Hepatocyte (in vitro differentiated cells): ENCODE measurements around the gene TRIP10. TPM values are rescaled to one million over a fixed set of nuclear protein-coding genes. Genes with fewer than 3 reads are reported as not detected.
"Not testable (repeated sequence)": the region's sequence is repeated elsewhere in the genome, so short reads cannot be mapped to it uniquely, and the experiment has no call there.

Experiments
- DNase-seq: peaks from one replicate; pipeline ENCODE4 v3.0.0-alpha.2; 2016; ENCODE audit warnings: low spot score
- H2AFZ ChIP-seq: fragments of 200-600 bp; sonication (generic); 2 replicates; pipeline ENCODE4 v1.6.0; 2016; ENCODE audit warnings: antibody characterized with exemption, mild to moderate bottlenecking
- H3K27ac ChIP-seq: fragments of 200-600 bp; sonication (generic); 2 replicates; pipeline ENCODE4 v1.5.1; 2016; ENCODE audit warnings: mild to moderate bottlenecking
- H3K27me3 ChIP-seq: fragments of 200-600 bp; sonication (generic); 2 replicates; pipeline ENCODE4 v1.6.1; 2016
- H3K36me3 ChIP-seq: fragments of 200-600 bp; sonication (generic); replicated peaks from 2 replicates; pipeline ENCODE4 v1.5.1; 2016; ENCODE audit warnings: low read depth; ENCODE audit not compliant: insufficient read depth
- H3K4me1 ChIP-seq: fragments of 200-600 bp; sonication (generic); 2 replicates; pipeline ENCODE4 v1.5.1; 2016; ENCODE audit warnings: mild to moderate bottlenecking, moderate library complexity; ENCODE audit not compliant: insufficient read depth
- H3K4me2 ChIP-seq: fragments of 200-600 bp; sonication (generic); 2 replicates; pipeline ENCODE4 v1.6.0; 2016
- H3K4me3 ChIP-seq: fragments of 200-600 bp; sonication (generic); 2 replicates; pipeline ENCODE4 v1.5.1; 2016; ENCODE audit warnings: mild to moderate bottlenecking
- H3K79me2 ChIP-seq: fragments of 200-600 bp; sonication (generic); 2 replicates; pipeline ENCODE4 v1.6.0; 2017; ENCODE audit warnings: mild to moderate bottlenecking
- H3K9me2 ChIP-seq: fragments of 200-600 bp; sonication (generic); replicated peaks from 2 replicates; pipeline ENCODE4 v1.6.0; 2017; ENCODE audit warnings: mild to moderate bottlenecking; ENCODE audit not compliant: insufficient read depth
- H3K9me3 ChIP-seq: fragments of 200-600 bp; sonication (generic); 2 replicates; pipeline ENCODE4 v1.5.1; 2016; ENCODE audit warnings: low read depth, mild to moderate bottlenecking
- H4K20me1 ChIP-seq: fragments of 200-600 bp; sonication (generic); 2 replicates; pipeline ENCODE4 v1.6.0; 2016; ENCODE audit warnings: mild to moderate bottlenecking; ENCODE audit not compliant: insufficient read depth, poor library complexity, severe bottlenecking
- EZH2 ChIP-seq: fragments of 200-600 bp; sonication (generic); IDR thresholded peaks from 2 replicates; pipeline ENCODE4 v1.6.1; 2016; ENCODE audit warnings: antibody characterized with exemption, mild to moderate bottlenecking, borderline replicate concordance
- EZH2phosphoT487 ChIP-seq: fragments of 200-600 bp; sonication (generic); IDR thresholded peaks from one replicate; pipeline ENCODE4 v1.6.1; 2018; ENCODE audit warnings: antibody characterized with exemption, mild to moderate bottlenecking, low read depth, moderate library complexity; ENCODE audit not compliant: unreplicated experiment, severe bottlenecking
- WGBS: methylation state at CpG from one replicate; pipeline ENCODE4 v1.1.6; 2016; ENCODE audit warnings: low lambda C conversion rate; ENCODE audit errors: missing lambda C conversion rate; 5-methylcytosine and 5-hydroxymethylcytosine counted together
- polyA plus RNA-seq: library from polyadenylated mRNA; unstranded; fragments of >200 nt; fragmentation: Nextera tagmentation; extraction: Ambion mirVana; gene quantifications from 2 replicates; pipeline ENCODE4 v1.2.1, GENCODE V29; 2016
- total RNA-seq: library from RNA; depleted of rRNA; stranded (reverse); fragments of >200 nt; gene quantifications from 2 replicates; pipeline ENCODE4 v1.2.3, GENCODE V29; 2014
- TF ChIP-seq, protein P1 (sequence below): fragments of 200-600 bp; sonication (generic); IDR thresholded peaks from 2 replicates; pipeline ENCODE4 v1.5.1; 2016; ENCODE audit warnings: antibody characterized with exemption, mild to moderate bottlenecking; ENCODE audit not compliant: poor library complexity

TRIP10 gene
- total and polyA plus RNA-seq, 2 experiments from 2014 or later = 48.8 to 79.5 TPM

DNA sequence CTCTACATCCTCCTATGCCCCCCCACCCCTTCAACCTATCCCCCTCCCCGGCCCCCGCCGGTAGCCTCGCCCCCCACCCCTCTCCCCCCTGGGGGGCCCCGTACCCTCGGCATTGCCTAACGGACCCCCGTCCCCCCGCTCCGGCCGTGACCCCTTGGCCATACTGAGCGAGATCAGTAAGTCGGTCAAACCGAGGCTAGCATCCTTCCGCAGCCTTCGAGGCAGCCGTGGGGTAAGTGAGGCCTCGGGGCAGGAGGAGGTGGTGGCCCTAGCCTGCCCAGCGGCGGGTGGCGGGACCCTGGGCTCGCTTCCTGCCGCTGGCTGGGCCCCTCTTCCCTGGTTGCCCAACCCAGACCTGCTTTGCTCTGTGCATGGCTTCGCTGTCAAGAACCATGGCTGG is 6.5 kb downstream of the TRIP10 start:
- WGBS = 96% methylated on average over 14 of the region's 24 CpGs
- H4K20me1 ChIP-seq = peaks cover 5% of the 10 kb centered on the region
- H2AFZ ChIP-seq = no peak overlapping the region
- no peaks in the 10 kb centered on the region for H3K9me2 ChIP-seq
- no peaks in the 10 kb centered on the region for H3K27me3 ChIP-seq
- TF ChIP-seq, protein P1, sequence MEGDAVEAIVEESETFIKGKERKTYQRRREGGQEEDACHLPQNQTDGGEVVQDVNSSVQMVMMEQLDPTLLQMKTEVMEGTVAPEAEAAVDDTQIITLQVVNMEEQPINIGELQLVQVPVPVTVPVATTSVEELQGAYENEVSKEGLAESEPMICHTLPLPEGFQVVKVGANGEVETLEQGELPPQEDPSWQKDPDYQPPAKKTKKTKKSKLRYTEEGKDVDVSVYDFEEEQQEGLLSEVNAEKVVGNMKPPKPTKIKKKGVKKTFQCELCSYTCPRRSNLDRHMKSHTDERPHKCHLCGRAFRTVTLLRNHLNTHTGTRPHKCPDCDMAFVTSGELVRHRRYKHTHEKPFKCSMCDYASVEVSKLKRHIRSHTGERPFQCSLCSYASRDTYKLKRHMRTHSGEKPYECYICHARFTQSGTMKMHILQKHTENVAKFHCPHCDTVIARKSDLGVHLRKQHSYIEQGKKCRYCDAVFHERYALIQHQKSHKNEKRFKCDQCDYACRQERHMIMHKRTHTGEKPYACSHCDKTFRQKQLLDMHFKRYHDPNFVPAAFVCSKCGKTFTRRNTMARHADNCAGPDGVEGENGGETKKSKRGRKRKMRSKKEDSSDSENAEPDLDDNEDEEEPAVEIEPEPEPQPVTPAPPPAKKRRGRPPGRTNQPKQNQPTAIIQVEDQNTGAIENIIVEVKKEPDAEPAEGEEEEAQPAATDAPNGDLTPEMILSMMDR = no peak
- TF ChIP-seq EZH2phosphoT487 (no peak), EZH2 (no peak)
- H3K4me2 ChIP-seq = no peak overlapping the region
- H3K27ac ChIP-seq = no peak overlapping the region
- no peak overlapping the region for H3K4me3 ChIP-seq
- DNase-seq = no peak
- peaks cover 36% of the 10 kb centered on the region for H3K79me2 ChIP-seq
- no peaks in the 10 kb centered on the region for H3K9me3 ChIP-seq
- peaks cover 31% of the 10 kb centered on the region for H3K4me1 ChIP-seq
- H3K36me3 ChIP-seq = no peaks in the 10 kb centered on the region

DNA sequence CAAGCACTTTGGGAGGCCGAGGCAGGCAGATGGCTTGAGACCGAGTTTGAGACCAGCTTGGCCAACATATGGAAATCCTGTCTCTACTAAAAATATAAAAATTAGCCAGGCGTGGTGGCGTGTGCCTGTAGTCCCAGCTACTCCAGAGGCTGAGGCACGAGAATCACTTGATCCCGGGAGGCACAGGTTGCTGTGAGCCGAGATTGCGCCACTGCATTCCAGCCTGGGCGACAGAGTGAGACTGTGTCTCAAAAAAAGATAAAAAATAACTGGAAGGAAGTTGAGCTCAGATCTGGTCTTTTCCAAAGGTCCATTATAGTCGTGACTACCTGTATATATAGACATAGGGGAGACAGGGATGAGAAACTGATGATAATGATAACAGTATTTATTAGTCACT is 9.1 kb downstream of the TRIP10 start:
- H4K20me1 ChIP-seq, H3K4me3 ChIP-seq, H3K27me3 ChIP-seq, H3K9me2 ChIP-seq, H3K4me2 ChIP-seq, H2AFZ ChIP-seq, H3K9me3 ChIP-seq, DNase-seq, H3K36me3 ChIP-seq: not testable (repeated sequence)
- Histone ChIP-seq H3K79me2 (peaks cover 21% of the 10 kb centered on the region), H3K27ac (peak overlapping the region; percentile 24), H3K4me1 (peaks cover 27% of the 10 kb centered on the region)
- 76% methylated on average over 10 of the region's 10 CpGs for WGBS

DNA sequence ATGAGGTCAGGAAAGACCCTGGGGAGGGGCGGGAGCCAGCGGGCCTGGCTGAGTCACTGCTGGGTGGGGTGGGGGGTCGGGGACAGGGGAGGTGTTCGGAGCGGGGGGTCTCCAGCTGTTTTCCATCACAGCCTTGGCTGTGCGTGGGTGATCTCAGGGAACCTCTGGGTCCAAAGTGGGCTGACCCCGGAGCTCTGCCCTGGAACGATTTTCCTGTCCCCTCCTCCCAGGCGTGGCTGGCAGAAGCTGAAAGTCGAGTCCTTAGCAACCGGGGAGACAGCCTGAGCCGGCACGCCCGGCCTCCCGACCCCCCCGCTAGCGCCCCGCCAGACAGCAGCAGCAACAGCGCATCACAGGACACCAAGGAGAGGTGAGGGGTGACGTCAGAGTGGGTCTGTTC is 10.6 kb downstream of the TRIP10 start:
- peaks cover 21% of the 10 kb centered on the region for H3K79me2 ChIP-seq
- H3K9me3 ChIP-seq = no peaks in the 10 kb centered on the region
- no peaks in the 10 kb centered on the region for H3K27me3 ChIP-seq
- no peak for DNase-seq
- 82% methylated on average over 11 of the region's 20 CpGs for WGBS
- peak overlapping the region; percentile 16 for H3K27ac ChIP-seq
- TF ChIP-seq EZH2phosphoT487 (no peak), EZH2 (no peak)
- TF ChIP-seq, protein P1 = no peak
- no peaks in the 10 kb centered on the region for H4K20me1 ChIP-seq
- peaks cover 13% of the 10 kb centered on the region for H3K4me1 ChIP-seq
- no peak overlapping the region for H3K4me2 ChIP-seq
- H3K9me2 ChIP-seq = no peaks in the 10 kb centered on the region
- H3K4me3 ChIP-seq = no peak overlapping the region
- no peak overlapping the region for H2AFZ ChIP-seq
- no peaks in the 10 kb centered on the region for H3K36me3 ChIP-seq

DNA sequence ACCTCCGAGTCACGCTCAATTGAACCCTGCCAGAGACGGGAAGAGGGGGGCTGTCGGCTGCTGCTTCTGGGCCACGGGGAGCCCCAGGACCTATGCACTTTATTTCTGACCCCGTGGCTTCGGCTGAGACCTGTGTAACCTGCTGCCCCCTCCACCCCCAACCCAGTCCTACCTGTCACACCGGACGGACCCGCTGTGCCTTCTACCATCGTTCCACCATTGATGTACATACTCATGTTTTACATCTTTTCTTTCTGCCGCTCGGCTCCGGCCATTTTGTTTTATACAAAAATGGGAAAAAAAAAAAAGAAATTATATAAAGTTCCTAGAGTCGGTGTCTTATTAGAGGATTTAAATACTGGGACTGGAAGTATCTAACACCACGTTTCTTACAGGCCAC is 11.7 kb downstream of the TRIP10 start:
- DNase-seq = no peak
- peaks cover 11% of the 10 kb centered on the region for H3K79me2 ChIP-seq
- H3K9me3 ChIP-seq = no peaks in the 10 kb centered on the region
- no peaks in the 10 kb centered on the region for H3K27me3 ChIP-seq
- 93% methylated on average over 16 of the region's 16 CpGs for WGBS
- TF ChIP-seq EZH2 = no peak
- TF ChIP-seq, protein P1 = no peak
- no peak for TF ChIP-seq EZH2phosphoT487
- H3K9me2 ChIP-seq = no peaks in the 10 kb centered on the region
- no peaks in the 10 kb centered on the region for H3K36me3 ChIP-seq
- no peak overlapping the region for H3K4me2 ChIP-seq
- no peak overlapping the region for H3K4me3 ChIP-seq
- no peaks in the 10 kb centered on the region for H4K20me1 ChIP-seq
- peaks cover 8% of the 10 kb centered on the region for H3K4me1 ChIP-seq
- H2AFZ ChIP-seq = no peak overlapping the region
- peak overlapping the region; percentile 99 for H3K27ac ChIP-seq
